ENCODE measurements around the gene ANGPTL5.

DNA sequence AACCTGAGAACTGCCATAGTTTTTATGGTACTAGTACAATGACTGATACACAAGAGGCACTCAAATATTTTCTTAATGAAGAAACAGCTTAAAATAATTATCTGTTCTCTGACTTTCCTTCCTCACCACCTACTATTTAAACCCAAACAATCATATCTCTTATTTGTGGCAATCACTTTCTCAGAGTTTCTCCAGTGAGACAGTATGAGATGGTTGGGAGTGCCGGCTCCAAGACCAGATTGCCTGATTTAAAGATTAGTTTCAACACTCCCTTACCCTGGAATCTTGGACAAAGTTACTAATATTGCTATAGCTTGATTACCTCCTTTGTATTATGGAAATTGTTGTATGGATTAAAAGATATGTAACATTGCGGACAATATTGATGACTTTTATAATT lies 7.2 kb downstream of the ANGPTL5 start:
- TF ChIP-seq GATA2 (IDR thresholded peaks at IDR 0.05; ENCODE audit: low read depth, low read length) (no peak), GATA3 (IDR thresholded peaks at IDR 0.05; ENCODE audit: low read depth, low read length) (no peak)

Data from SH-SY5Y (cell line).